SU-DHL-6 (cell line): ENCODE results near the gene WDR74.
A peak's percentile ranks its signal among the peaks of the same experiment; 100 is the strongest.

ENCODE experiments used
- H2AFZ ChIP-seq: fragments of 200-600 bp; sonication (generic); 2 replicates; pipeline ENCODE4 v1.6.1; 2014; ENCODE audit warnings: low read depth, mild to moderate bottlenecking, moderate library complexity, mixed read lengths, antibody characterized with exemption, low read length; ENCODE audit not compliant: severe bottlenecking
- H3F3A ChIP-seq: fragments of 200-600 bp; shearing (Covaris generic); 2 replicates; pipeline ENCODE4 v1.6.0; 2016; ENCODE audit warnings: antibody characterized with exemption, mild to moderate bottlenecking; ENCODE audit not compliant: insufficient read depth
- H3K27ac ChIP-seq: fragments of 200-600 bp; sonication (generic); 2 replicates; pipeline ENCODE4 v1.5.1; 2016; ENCODE audit warnings: low read depth, mild to moderate bottlenecking, low read length, moderate library complexity, mixed read lengths
- H3K27me3 ChIP-seq: fragments of 200-600 bp; sonication (generic), shearing (Covaris generic); 2 replicates; pipeline ENCODE4 v1.6.0; 2014; ENCODE audit warnings: mild to moderate bottlenecking, low read length
- H3K36me3 ChIP-seq: fragments of 200-600 bp; sonication (generic); 2 replicates; pipeline ENCODE4 v1.6.1; 2014; ENCODE audit warnings: mild to moderate bottlenecking, low read length, mixed read lengths
- H3K4me2 ChIP-seq: fragments of 300-600, 200-600 bp; shearing (Covaris generic), sonication (generic); 2 replicates; pipeline ENCODE4 v1.6.0; 2014; ENCODE audit warnings: low read length, low read depth, mild to moderate bottlenecking; ENCODE audit not compliant: poor library complexity, severe bottlenecking
- H3K4me3 ChIP-seq: fragments of 200-600 bp; sonication (generic); 2 replicates; pipeline ENCODE4 v1.5.1; 2014; ENCODE audit warnings: antibody characterized with exemption, low read length, mild to moderate bottlenecking, mixed read lengths; ENCODE audit not compliant: insufficient read depth, poor library complexity, severe bottlenecking
- H3K79me2 ChIP-seq: fragments of 200-600 bp; sonication (generic); 2 replicates; pipeline ENCODE4 v1.6.1; 2014; ENCODE audit warnings: mild to moderate bottlenecking, low read length, moderate library complexity; ENCODE audit not compliant: insufficient read depth
- H3K9ac ChIP-seq: fragments of 200-600 bp; sonication (generic); 2 replicates; pipeline ENCODE4 v1.7.0; 2014; ENCODE audit warnings: mild to moderate bottlenecking, low read length
- H3K9me2 ChIP-seq: fragments of 200-600 bp; sonication (generic); replicated peaks from 2 replicates; pipeline ENCODE4 v1.6.1; 2014; ENCODE audit warnings: low read length; ENCODE audit not compliant: insufficient read depth
- H3K9me3 ChIP-seq: fragments of 200-600 bp; sonication (generic); 2 replicates; pipeline ENCODE4 v1.6.1; 2014; ENCODE audit warnings: low read length, mixed read lengths; ENCODE audit not compliant: insufficient read depth
- H4K20me1 ChIP-seq: fragments of 200-600 bp; sonication (generic); 2 replicates; pipeline ENCODE4 v1.6.1; 2014; ENCODE audit warnings: low read depth, mild to moderate bottlenecking, antibody characterized with exemption, low read length, moderate library complexity, mixed read lengths
- EZH2phosphoT487 ChIP-seq: fragments of 200-600 bp; sonication (generic), shearing (Covaris generic); conservative IDR thresholded peaks from 2 replicates; pipeline ENCODE4 v1.6.1; 2018; ENCODE audit warnings: mild to moderate bottlenecking, antibody characterized with exemption, low read length, moderate library complexity, mixed read lengths
- TF ChIP-seq, protein P1 (sequence below): fragments of 200-600 bp; sonication (generic); IDR thresholded peaks from one replicate; pipeline ENCODE4 v1.5.1; 2017; ENCODE audit warnings: antibody characterized with exemption, mild to moderate bottlenecking, low read length, moderate library complexity; ENCODE audit not compliant: insufficient read depth, poor library complexity, severe bottlenecking

WDR74 gene

DNA sequence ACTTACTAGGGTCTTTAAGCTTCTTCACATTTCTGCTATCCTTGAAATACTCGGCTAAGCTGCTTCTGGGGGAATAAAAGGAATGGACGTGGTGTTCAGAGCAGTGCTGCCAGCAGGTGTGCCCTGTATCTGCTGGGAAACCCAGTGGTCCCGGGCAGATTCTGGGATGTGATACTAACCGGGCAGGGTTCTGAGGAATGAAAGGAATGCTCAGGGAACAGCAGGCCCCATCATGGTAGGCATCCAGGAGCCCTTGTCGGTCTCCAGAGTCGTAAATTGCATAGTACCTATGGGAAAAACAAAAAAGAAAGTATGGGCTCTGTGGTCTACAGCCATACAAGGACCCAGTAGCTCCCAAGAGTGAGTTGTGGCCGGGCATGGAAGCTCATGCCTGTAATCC, 43.1 kb downstream of the WDR74 start:
- TF ChIP-seq EZH2phosphoT487: no peak
- TF ChIP-seq, protein P1, sequence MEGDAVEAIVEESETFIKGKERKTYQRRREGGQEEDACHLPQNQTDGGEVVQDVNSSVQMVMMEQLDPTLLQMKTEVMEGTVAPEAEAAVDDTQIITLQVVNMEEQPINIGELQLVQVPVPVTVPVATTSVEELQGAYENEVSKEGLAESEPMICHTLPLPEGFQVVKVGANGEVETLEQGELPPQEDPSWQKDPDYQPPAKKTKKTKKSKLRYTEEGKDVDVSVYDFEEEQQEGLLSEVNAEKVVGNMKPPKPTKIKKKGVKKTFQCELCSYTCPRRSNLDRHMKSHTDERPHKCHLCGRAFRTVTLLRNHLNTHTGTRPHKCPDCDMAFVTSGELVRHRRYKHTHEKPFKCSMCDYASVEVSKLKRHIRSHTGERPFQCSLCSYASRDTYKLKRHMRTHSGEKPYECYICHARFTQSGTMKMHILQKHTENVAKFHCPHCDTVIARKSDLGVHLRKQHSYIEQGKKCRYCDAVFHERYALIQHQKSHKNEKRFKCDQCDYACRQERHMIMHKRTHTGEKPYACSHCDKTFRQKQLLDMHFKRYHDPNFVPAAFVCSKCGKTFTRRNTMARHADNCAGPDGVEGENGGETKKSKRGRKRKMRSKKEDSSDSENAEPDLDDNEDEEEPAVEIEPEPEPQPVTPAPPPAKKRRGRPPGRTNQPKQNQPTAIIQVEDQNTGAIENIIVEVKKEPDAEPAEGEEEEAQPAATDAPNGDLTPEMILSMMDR: no peak
- Histone ChIP-seq H3K27ac (no peak overlapping the region), H3K4me2 (no peak overlapping the region), H3K36me3 (peaks cover 19% of the 10 kb centered on the region), H3K9ac (no peak overlapping the region), H3F3A (peaks cover 10% of the 10 kb centered on the region), H3K9me3 (no peaks in the 10 kb centered on the region), H2AFZ (no peak overlapping the region), H4K20me1 (no peaks in the 10 kb centered on the region), H3K4me3 (no peak overlapping the region), H3K9me2 (no peaks in the 10 kb centered on the region), H3K27me3 (no peaks in the 10 kb centered on the region), H3K79me2 (peaks cover 5% of the 10 kb centered on the region)

DNA sequence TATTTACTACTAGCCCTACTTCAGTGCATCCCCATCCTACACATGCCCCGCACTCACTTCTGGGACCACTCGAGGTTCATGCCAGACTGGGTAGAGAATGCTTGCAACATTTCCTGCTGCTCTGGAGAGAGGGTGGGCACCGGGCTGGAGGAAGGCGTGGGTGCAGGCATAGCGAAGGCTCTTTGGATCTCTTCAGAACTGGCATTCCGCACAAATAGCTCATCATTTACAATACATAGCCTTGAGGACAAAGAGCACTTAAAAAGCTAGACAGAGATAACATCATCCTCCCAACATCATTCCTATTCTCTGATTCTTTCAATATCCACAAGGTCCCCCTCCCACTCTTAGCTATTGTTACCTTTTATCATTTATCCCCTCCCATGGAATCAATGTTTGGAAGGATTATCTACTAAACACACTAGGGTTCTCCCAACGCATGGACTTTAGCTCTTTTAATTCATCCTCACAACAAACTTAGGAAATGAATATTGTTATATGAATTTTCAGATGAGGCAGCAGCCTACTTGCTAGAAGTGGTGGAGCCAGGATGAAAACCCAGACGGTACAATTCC, 45.1 kb downstream of the WDR74 start:
- Histone ChIP-seq H3K4me3 (no peak overlapping the region), H3K9me2 (no peaks in the 10 kb centered on the region), H2AFZ (no peak overlapping the region), H3K27ac (no peak overlapping the region), H3F3A (peaks cover 26% of the 10 kb centered on the region), H3K9ac (no peak overlapping the region), H3K79me2 (peaks cover 19% of the 10 kb centered on the region), H4K20me1 (no peaks in the 10 kb centered on the region), H3K4me2 (no peak overlapping the region), H3K9me3 (no peaks in the 10 kb centered on the region), H3K36me3 (peaks cover 19% of the 10 kb centered on the region), H3K27me3 (no peaks in the 10 kb centered on the region)
- TF ChIP-seq, protein P1: no peak

DNA sequence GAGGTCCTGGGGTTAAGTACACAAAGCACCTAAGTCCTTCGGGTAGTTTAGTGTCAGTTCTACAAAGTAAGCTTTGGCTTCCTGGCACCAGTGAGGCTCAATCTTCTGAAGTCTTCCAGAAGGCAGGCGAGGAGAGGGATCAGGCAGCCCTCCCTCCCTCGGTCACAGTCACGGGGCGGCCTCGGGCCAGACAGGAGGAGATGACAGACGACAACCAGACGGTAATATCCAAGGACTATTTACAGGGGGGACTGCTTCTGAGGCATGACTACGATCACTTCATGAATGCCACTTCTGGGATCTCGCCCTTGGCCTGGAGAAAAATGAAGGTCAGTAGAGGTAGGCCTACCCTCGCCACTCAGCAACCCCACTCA, 47.2 kb downstream of the WDR74 start:
- no peaks in the 10 kb centered on the region for H3K27me3 ChIP-seq
- TF ChIP-seq EZH2phosphoT487: no peak
- TF ChIP-seq, protein P1: no peak
- no peaks in the 10 kb centered on the region for H3K9me3 ChIP-seq
- peaks cover 32% of the 10 kb centered on the region for H3K79me2 ChIP-seq
- peaks cover 19% of the 10 kb centered on the region for H3K36me3 ChIP-seq
- H3K4me3 ChIP-seq: peak overlapping the region; percentile 81
- H4K20me1 ChIP-seq: no peaks in the 10 kb centered on the region
- peak overlapping the region; percentile 38 for H2AFZ ChIP-seq
- peak overlapping the region; percentile 61 for H3K27ac ChIP-seq
- H3K9ac ChIP-seq: peak overlapping the region; percentile 96
- H3K4me2 ChIP-seq: peak overlapping the region; percentile 88
- no peaks in the 10 kb centered on the region for H3K9me2 ChIP-seq
- H3F3A ChIP-seq: peaks cover 31% of the 10 kb centered on the region
